ENCODE results near the gene ZBTB22.
"Not testable (repeated sequence)": the region's sequence is repeated elsewhere in the genome, so short reads cannot be mapped to it uniquely, and the experiment has no call there.

The ZBTB22 gene

DNA sequence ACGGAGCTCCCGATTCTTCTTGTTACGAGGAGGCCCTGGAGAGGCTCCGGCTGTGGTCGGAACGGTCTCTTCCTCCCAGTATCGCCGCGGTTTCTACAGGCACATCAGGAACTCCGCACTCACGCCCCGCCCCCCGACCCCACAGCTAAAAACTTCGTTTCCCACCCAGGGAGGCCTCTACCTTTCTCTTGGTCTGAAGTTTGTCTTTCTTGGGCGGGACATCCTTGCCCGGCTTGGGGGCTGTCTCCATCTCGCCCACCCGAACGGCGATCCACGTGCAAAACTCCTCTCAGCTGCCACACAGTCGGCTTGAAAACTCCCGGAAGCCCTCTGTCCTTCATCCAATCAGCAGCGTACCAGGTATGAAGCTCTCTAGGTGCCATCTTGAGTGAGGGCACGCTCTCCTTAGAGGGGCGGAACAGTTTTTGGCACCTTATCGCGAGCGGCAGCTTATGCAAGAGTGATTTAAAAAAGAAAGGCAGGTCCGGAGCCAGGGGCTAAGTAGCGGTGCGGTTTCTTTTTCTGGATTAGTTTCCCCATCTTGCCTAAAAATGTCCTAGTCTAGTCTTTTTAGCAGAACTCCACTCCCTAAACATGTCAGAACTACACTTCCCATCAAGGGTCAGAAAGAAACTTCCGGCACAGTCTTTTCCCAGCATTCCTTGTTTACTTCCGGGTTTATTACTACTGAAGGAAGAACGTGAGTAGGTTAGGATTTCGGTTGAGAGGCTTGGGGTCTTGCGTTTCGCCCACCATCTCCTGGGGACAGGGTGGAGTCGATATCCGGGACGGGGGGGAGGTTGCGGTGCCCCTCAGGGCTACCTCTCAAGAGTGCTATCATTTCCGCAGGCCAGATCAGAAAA lies 28.4 kb downstream of the ZBTB22 start, which contains the start of the genes PFDN6 and WDR46:
PFDN6 (plus strand) TSS at position 681 of the 863 bp plus-strand sequence. CDS start 256 bp downstream, outside the sequence.
WDR46 (minus strand) TSS at position 319 of the 863 bp plus-strand sequence; CDS start at position 250, 69 bp downstream.
- H3K4me3 ChIP-seq (ENCODE audit: low read length) = peak within 1 kb of the TSS; percentile 96
- DNase-seq (ENCODE audit: low read depth, low spot score) = peak; percentile 90

DNA sequence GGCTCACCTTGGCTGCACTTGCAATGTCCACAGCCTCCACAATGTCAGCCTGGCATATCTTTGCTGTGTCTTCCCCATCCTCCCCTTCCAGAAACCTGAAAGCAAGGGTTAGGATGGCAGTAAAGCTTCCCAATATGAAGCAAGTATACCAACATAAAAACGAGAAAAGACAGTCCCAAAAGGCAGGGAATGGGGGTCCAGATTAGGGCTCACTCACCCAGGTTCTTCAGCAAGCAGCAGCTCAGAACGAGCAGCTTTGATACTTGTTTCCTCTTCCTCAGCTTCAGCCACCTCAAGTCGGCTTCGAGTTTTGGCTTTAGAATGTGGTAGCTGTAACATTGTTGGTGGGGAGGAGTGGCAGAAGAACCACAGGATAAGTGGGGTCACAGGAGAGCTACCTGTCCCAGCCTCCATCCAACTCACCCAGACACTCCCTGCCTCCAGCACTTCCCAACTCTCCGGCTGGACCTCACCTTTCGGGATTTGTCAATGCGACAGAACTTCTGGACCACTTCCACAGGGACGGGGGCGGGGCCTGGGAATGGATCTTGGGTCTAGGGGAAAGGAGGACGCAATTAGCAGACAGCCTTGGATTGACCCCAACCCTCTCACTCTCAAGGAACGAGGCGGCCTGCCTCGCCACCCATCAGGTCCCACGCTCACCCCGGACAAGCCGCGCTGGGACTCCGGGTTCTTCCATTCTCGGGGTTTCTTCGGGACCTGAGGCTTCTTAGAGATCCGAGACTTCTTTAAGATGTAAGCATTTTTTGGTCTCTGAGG lies 29.2 kb downstream of the ZBTB22 start:
- DNase-seq (ENCODE audit: low read depth, low spot score) = no peak
- peak overlapping the region; percentile 96 for H3K4me3 ChIP-seq (ENCODE audit: low read length)

DNA sequence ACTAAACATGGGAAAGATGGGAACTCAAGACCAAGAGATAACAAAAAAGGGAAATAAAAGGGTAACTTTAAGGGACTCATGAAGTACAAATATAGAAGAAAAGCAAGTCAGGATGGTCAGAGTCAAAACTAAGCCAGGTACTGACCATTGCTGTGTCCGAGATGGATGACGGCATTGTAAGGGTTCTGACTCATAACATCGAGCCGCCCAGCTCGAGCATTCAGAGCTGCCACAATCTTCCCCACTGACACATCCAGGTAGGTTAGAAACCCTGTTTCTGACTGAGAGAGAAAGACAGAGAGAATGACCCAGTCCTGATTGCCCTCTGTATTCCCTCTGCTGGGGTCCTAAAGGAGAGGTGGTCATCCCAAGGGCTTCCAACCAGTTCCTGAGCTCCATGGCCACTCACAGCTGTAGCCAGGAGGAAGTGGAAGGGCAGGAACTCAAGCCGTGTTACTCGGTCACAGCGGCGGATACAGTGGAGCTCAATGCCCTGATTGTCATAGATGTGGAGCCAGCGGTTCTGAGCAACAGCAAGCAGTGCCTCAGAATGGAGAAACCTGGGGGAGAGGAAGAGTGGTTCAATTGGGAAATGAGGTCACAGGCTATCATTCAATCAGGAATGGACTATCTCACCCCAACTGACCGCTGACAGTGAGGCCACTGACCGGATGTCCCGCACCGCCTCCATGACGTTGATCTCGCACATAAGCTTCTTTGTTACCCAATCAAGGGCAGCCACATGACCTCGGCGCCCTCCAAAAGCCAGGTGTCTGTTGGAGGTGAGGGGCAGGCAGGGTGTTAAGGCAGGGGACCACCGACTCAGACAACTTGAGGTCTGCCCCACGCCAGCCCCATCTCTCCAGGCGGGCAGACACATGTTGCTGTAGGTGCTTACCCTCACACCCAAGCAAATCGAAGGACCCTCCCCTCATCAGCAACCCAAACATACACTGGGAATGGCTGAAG lies 30.3 kb downstream of the ZBTB22 start:
- no peak overlapping the region for H3K4me3 ChIP-seq (ENCODE audit: low read length)
- no peak for DNase-seq (ENCODE audit: low read depth, low spot score)

DNA sequence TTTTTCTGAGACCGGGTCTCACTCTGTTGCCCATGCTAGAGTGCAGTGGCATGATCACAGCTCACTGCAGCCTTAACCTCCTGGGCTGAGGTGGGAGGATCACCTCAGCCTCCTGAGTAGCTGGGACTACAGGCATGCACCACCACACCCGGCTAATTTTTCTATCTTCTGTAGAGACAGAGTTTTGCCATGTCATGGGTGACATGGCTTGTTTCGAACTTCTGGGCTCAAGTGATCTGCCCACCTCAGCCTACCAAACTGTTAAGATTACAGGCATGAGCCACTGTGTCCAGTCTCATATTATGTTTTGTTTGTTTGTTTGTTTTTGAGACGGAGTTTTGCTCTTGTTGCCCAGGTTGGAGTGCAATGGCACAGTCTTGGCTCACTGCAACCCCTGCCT lies 32.3 kb downstream of the ZBTB22 start:
- H3K4me3 ChIP-seq (ENCODE audit: low read length); DNase-seq (ENCODE audit: low read depth, low spot score): not testable (repeated sequence)

DNA sequence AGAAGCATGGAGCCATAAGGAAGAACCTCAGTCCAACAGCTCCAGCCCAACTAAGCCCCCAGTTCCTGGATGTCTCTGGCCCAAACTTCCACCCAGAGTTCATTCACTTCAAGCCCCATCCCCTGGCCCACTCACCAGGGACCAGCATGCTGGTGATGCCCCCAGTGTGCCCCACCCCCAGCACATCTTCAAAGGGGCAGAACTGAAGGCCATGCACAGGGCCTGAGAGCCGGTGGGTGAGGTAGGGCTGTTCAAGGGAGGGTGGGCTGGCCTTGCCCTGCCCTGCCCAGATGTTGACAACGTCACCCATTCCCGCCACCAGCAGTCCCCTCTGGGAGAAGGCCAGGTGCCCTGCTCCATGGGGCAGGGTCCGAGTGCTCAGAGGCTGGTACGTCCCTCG lies 37.0 kb downstream of the ZBTB22 start:
- no peak overlapping the region for H3K4me3 ChIP-seq (ENCODE audit: low read length)

DNA sequence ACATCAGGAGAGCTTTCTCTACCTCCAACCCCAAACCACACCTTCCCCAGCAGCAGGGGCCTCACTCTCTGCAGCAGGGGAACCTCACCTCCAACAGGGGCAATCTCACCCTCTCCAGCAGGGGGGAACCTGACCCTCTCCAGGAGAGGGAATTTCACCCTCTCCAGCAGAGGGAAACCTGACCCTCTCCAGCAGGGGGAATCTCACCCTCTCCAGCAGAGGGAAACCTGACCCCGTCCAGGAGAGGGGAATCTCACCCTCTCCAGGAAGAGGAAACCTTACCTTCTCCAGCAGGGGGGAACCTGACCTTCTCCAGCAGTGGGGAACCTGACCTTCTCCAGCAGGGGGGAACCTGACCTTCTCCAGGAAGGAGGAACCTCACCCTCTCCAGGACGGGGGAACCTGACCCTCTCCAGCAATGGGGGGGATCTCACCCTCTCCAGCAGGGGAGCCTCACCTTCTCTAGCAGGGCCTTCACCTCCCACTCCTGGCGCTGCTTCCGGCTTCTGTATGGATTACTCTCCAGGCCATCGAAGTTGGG lies 37.5 kb downstream of the ZBTB22 start:
- no peak overlapping the region for H3K4me3 ChIP-seq (ENCODE audit: low read length)
- DNase-seq (ENCODE audit: low read depth, low spot score) = peak; percentile 45

More for the DNA sequence above, 37.0 kb downstream of the ZBTB22 start:
- DNase-seq (ENCODE audit: low read depth, low spot score) = no peak

DNA sequence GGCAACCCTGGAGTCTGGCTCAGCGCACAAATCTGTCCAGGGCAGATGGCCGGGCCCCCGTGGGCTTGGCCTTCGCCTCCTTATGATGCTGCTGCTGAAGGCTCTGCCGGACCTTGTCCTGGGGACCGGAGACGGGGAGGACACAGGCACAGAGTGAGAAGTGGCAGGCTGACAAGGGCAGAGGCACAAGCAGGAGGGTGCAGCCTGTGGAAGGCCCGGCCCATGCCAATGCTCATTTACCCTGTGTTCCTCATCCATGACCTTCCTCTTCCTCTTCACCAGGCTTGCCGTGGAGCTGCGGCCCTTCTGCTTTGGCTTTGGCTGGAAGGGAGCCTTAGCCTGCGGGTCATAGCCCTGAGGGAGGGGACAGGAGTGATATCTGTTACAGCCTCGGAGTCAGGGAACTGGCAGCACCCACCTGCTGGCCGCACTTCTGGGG lies 38.3 kb downstream of the ZBTB22 start:
- H3K4me3 ChIP-seq (ENCODE audit: low read length) = no peak overlapping the region
- no peak for DNase-seq (ENCODE audit: low read depth, low spot score)

DNA sequence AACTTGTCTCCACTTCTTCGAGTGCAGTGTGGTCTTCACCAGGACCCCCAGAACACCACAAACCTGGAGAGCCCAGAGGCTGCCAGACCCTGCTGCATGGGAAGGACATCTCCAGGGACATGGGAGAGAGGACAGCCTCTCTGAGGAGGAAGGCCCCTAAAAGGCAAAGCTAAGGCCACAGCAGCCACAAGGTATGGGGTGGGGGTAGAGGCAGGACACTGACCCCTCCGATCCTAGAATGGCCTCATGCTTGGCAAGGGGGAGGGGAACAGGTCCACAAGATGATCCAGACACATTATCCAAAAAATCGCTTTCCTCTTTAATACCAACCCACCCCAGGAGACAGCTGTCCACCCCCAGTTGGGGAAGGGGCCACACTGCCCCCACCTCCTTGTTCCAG lies 38.7 kb downstream of the ZBTB22 start:
- no peak overlapping the region for H3K4me3 ChIP-seq (ENCODE audit: low read length)
- DNase-seq (ENCODE audit: low read depth, low spot score) = no peak

DNA sequence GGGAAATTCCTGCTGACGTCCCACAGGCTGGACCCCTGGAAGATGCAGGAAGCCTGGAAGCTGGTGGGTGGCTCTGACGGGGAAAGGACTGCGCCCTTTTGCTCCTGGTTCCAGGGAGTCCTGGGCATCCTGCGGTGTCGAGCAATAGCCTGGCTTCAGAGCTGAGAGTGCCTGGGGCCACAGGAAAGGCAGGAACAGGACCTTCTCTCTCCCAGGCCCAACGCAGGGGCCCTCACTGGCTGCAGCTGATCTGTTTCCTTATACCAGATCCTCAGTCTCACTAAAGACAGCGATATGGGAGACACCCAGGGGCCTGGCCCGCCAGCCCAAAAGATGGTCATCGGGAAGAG lies 39.2 kb downstream of the ZBTB22 start:
- H3K4me3 ChIP-seq (ENCODE audit: low read length) = no peak overlapping the region
- DNase-seq (ENCODE audit: low read depth, low spot score) = no peak

DNA sequence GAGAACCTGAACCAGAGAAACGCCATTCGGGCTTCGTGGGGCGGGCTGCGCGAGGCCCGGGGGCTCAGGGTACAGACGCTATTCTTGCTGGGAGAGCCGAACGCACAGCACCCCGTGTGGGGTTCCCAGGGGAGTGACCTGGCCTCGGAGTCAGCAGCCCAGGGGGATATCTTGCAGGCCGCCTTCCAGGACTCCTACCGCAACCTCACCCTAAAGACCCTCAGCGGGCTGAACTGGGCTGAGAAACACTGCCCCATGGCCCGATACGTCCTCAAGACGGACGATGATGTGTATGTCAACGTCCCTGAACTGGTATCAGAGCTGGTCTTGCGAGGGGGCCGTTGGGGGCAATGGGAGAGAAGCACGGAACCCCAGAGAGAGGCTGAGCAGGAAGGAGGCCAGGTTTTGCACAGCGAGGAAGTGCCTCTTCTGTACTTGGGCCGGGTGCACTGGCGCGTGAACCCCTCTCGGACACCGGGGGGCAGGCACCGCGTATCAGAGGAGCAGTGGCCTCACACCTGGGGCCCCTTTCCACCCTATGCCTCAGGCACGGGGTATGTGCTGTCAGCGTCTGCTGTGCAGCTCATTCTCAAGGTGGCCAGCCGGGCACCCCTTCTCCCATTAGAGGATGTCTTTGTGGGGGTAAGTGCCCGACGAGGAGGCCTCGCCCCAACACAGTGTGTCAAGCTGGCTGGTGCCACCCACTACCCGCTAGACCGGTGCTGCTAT lies 39.7 kb downstream of the ZBTB22 start:
- peak overlapping the region; percentile 60 for H3K4me3 ChIP-seq (ENCODE audit: low read length)
- DNase-seq (ENCODE audit: low read depth, low spot score) = no peak

DNA sequence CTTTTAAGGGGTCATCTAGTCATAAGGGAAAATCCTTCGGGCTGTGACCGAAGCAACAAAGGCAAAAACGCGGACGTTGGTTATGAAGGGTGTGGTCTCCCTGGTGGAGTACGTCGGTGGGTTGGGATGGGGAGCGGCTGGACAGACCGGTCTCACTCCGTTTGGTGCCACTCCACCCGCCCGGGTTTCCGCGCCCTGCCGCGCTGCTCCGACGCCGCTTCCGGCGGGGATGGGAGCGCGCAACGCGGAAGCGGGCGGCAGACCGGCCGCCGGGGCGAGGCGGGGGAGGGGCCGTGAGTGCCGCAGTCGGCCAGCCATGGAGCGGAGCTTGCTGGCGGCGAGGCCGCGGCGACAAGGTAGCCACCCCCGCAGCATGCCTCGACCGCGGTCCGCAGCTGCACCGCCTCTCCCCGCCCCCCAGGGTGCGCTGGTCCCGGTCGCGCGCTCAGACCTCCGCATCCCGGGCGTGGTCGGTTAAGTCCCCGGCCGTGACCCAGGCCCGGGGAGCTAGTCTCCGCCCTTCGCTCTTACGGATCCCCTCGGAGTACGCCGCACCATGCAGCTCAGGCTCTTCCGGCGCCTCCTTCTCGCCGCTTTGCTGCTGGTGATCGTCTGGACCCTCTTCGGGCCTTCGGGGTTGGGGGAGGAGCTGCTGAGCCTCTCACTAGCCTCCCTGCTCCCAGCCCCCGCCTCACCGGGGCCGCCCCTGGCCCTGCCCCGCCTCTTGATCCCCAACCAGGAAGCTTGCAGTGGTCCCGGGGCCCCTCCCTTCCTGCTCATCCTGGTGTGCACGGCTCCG lies 40.5 kb downstream of the ZBTB22 start, which contains the start of gene B3GALT4:
B3GALT4 (plus strand) TSS at position 260 of the 799 bp plus-strand sequence; CDS start at position 557, 297 bp downstream.
- peak within 1 kb of the TSS; percentile 60 for H3K4me3 ChIP-seq (ENCODE audit: low read length)
- peak; percentile 44 for DNase-seq (ENCODE audit: low read depth, low spot score)

DNA sequence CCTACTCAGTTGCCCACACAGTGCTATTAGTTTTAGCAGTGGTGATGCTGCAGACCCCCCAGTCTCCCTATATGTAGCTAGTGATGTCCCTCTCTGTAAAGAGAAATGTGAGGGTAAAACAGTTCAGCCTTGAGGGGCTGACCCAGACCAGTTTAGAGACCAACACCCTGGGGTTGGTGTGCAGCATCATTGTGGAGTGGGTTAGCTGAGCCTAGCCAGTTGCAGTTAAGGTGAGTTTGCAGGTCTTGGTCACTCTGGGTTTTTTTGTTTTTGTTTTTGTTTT lies 41.0 kb downstream of the ZBTB22 start:
- peak overlapping the region; percentile 60 for H3K4me3 ChIP-seq (ENCODE audit: low read length)
- DNase-seq (ENCODE audit: low read depth, low spot score) = no peak

DNA sequence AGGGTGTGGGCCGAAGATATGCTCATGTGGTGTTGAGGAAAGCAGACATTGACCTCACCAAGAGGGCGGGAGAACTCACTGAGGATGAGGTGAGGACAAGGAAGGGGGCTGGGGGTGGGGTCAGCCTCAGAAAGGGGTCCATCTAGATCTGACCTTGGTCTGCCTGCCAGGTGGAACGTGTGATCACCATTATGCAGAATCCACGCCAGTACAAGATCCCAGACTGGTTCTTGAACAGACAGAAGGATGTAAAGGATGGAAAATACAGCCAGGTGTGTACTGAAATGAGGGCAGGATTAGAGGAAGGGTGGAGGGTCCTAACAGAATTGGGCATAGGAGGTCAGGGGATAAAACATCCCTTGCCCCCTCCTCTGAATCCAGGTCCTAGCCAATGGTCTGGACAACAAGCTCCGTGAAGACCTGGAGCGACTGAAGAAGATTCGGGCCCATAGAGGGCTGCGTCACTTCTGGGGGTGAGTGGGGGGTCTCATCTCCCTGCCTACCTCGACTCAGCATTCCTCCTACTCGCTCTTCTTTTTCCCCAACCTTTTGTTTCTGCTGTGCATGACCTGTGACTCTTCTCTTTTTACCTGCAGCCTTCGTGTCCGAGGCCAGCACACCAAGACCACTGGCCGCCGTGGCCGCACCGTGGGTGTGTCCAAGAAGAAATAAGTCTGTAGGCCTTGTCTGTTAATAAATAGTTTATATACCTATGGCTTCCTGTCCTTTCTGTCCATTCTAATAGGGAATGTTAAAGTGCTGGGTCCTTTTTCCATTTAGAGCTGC lies 41.6 kb downstream of the ZBTB22 start:
- DNase-seq (ENCODE audit: low read depth, low spot score) = not testable (repeated sequence)
- peak overlapping the region; percentile 60 for H3K4me3 ChIP-seq (ENCODE audit: low read length)

DNA sequence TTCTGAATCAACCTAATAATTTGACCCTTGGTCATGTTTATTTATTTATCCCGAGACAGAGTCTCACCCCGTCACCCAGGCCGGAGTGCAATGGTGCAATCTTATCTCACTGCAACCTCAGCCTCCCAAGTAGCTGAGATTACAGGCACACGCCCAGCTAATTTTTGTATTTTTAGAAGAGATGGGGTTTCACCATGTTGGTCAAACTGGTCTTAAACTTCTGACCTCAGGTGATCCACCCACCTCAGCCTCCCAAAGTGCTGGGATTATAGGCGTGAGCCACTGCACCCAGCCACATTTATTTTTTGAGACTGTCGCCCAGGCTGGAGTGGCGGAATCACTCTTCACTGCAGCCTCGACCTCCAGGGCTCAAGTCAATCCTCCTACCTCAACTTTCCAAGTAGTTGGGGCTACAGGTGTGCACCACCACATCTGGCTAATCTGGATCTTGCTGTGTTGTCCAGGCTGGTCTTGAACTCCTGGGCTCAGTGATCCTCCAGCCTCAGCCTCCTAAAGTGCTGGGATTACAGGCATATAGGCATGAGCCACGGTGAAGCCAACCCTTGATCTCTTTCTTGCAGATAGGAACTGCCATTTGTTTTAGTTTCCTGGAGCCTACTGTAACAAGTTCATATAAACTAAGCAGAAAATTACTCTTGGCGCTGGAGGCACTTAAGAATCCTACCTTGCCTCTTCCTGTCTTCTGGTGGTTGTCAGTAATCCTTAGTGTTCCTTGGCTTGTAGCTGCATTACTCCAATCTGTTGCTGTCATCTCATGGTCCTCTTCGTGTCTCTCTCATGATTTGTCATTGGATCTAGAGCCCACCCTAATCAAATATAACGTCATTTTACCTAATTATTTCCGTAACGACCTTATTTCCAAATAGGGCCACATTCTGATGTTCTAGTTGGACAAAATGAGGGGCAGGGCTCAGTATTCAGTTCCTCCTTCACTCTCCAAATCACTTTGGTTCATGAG lies 43.3 kb downstream of the ZBTB22 start:
- H3K4me3 ChIP-seq (ENCODE audit: low read length) = no peak overlapping the region; the same call in 1 of the 2 replicates
- DNase-seq (ENCODE audit: low read depth, low spot score) = no peak

DNA sequence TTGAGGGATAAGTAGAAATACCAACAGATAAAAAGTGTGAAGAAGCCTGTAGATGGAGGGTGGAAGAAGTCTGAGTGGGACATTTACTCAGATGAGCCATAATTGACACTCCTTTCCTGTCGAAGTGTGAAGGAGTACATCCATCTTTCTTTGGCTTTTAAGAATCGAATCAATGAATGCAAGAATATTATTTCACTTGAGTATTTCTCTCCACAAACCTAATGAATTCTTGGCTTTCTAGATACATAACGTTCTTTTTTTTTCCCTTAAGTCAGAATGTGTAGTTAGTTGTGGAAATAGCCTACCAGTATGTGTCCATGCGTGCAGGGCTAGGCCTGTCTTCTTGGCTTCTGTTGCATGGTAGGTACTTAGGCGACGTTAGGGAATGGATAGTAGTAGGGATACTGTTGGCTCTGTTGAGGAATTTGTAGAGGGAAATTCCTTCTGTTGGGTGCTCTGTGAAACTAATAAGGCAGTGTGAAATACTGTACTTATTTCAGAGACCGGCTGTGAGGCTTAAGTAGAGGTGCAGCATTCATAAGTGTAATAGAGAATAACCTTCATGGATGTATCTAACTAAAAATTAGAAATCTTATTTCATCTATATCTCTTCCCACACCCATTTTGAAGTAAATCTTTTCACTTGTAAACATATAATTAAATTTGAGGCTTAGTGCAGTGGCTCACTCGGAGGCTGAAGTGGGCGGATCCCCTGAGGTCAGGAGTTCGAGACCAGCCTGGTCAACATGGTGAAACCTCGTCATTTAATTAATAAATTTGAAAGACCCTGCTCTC lies 44.2 kb downstream of the ZBTB22 start:
- DNase-seq (ENCODE audit: low read depth, low spot score) = no peak
- H3K4me3 ChIP-seq (ENCODE audit: low read length) = peak overlapping the region; percentile 81
